NCI-H187 treated with DMSO at 0.1 percent for 48 hours (cell line): ENCODE measurements around the gene NATD1.

ENCODE experiments used
- DNase-seq: peaks from one replicate; lab custom pipeline; 2025; lab: John Stamatoyannopoulos, UW

The NATD1 gene

DNA sequence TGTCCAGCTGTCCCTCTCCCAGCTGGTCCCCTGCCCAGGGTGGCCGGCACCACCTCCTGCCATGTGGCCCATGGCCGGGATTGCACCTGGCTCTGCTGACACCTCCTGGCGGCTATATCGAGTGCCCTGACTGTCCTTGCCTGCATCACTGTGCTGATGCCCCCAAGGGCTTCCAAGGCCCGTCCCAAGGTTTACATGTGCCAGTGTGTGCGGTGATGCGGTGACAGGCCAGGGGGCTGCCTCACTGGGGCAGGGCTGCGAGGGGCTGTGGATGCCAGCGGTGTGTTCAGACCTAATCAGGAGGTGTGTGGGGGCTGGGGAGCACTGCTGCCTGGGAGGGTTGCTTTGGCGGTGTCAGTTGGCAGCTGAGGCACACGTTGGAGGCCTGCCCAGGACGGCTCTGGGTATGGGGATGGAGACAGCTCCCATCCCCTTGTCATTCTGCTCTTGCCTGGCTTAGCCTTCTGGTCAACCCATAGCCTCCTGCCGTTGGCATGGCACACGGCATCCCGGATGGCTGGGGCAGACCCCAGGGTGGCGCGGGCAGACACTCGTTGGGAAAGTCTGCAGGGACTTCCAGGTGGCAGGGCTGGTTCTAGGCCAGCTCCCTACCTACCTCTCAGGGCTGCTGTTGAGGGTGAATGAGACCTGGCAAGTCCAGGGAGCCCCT, 36.8 kb upstream of the NATD1 start:
- no peak for DNase-seq

DNA sequence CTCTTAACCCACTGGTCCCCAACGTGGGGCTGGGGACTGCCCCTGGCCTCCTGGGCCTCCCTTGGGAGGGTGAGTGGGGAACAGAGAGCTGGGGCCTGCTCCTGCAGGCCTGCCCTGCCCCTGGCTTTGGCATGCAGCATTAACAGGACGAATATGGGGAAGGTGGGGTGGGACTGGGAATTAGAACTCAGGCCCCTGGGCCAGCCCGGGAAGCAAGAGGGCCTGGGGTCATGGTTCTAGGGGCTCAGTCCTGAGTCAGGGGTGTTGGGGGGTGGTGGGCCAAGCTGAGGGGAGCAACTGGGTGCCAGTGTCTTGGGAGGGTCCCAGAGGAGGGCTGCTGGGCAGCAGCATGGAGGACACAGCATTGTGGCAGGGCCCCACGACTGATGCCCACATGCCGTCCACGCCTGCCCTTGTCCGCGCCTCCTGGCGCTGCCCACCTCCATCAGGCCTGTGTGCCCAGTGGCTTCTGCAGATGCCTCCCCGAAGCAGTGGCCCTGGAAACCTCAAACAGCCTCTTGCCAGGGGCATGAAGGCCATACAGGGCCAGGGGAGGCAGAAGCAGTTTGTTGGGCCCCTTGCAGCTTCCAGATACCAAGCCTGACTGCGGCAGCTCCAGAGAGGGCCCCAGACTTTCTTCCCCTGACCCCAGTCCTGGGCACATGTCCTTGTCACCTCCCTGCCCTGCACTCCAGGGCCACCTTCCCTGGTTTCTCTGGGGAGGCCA, 36.1 kb upstream of the NATD1 start:
- DNase-seq = no peak

DNA sequence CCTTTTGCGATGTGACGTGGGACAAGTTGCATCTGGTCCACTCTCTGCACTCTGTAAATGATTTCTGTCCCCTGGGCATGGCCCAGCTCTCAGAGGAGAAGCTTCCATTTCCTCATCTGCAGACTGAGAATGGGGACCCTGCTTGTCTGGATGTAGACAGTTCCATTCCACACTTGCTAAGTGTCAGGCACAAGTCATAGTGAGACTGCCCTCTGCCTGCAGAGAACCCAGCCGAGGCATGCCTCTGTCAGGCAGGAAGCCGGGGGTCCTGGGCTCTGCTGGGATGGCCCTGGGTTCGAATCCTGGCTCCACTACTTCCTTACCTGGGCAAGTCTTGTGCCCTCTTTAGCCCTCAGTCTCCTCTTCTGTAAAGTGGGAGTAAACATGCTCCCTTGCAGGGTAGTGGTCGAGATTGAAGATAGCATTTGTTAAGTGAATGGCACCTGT, 35.4 kb upstream of the NATD1 start:
- no peak for DNase-seq

DNA sequence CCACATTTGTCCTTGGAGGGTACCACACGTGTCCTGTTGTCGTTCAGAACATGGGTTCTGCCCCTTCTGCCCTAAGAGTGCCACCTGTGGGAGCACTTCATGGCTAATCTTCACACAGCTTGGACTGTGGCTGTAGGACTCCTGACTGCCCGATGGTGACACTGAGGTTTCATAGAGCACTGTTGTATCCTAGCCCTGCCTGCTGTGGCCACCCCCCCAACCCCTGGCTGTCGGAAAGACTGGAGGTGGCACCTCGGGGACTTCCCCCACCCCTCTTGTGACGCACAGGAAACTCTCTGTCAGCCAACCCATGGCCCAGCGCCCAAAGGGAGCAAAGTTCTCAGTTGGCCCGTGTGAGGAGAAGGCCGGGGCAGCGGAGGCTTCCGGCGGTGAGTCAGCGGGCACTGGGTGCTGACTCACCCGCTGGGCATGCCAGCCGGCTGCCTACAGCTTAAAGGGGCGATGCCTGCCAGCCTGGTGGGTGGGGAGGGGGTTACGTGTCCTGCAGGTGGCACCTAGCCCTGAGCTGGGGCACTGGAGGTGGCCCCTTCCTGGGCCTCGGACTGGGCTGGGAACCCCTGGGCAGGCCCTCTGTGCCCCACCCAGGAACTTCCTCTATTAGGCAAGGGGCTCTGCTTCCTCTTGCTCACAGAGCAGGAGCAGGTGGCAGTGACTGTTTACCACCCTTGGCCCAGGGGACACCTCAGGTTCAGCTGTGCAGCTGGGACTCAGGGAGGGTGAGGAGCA, 34.7 kb upstream of the NATD1 start:
- no peak for DNase-seq

DNA sequence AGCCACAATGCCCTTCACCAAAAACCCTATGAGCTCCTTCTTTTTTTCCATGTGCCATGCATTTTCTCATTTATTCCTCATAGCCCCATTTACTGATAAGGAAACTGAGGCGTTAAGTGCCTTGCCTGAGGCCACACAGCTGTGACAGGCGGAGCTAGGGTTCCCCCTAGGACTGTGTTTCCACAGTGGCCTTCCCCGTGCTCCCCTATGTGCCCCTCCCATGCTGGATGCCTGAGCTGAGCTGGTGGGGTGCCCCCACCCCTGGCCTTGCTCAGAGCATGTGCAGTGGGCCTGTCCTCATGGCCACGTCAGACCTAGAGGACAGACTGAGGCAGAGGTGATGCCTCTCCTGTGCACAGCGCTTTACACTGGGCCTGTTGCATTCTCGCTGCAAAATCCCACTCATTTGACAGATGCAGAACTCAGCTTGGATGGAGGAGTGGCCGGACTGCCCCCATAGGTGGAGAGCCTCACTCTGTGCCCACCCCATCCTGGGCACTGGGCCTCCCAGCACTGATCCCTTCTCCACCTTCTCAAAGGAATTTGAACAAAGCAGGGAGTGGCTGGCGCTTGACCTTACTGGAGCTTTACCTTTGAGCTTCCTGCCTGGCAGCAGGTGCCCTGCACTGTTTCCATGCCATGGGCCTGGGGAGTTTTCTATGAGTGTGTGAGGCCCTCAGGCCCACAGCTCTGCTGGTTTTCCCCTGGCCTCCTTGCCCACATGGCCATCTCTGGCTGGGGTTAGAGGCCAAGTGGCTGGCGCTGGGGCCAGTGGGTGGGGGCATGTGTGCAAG, 33.9 kb upstream of the NATD1 start:
- no peak for DNase-seq

DNA sequence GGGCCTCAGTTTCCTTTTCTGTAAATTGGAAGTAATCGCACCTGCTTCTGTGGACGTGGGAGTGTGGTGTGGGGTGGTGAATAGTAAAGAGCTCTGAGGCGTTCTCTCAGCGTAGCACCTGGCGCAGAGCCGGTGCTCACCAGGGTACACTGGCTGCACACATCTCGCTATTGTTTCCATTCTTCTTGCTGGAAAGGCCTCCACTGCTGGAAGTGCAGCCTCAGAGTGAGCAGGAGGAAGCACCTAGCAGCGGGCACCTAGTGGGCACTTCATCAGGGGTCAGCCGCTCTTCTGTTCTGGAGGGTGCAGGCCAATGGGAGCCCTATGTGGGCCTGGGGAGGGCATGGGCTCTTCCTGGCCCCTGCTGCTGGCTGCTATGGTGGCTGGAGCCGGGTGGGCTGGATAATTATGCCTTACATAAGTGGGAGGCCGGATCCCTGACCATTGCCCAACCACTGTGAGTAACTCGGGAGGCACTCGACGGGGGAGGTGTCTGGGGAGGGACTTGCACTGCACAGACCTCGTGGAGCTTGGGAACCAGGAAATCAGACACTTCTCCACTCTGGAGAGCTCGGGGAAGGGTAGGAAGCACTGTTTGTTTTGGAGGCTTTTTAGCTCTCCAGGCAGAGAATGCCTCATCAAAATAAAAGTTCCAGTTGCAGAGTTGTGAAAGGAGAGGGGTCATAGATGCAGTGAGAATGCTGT, 33.0 kb upstream of the NATD1 start:
- DNase-seq = peak; percentile 53

DNA sequence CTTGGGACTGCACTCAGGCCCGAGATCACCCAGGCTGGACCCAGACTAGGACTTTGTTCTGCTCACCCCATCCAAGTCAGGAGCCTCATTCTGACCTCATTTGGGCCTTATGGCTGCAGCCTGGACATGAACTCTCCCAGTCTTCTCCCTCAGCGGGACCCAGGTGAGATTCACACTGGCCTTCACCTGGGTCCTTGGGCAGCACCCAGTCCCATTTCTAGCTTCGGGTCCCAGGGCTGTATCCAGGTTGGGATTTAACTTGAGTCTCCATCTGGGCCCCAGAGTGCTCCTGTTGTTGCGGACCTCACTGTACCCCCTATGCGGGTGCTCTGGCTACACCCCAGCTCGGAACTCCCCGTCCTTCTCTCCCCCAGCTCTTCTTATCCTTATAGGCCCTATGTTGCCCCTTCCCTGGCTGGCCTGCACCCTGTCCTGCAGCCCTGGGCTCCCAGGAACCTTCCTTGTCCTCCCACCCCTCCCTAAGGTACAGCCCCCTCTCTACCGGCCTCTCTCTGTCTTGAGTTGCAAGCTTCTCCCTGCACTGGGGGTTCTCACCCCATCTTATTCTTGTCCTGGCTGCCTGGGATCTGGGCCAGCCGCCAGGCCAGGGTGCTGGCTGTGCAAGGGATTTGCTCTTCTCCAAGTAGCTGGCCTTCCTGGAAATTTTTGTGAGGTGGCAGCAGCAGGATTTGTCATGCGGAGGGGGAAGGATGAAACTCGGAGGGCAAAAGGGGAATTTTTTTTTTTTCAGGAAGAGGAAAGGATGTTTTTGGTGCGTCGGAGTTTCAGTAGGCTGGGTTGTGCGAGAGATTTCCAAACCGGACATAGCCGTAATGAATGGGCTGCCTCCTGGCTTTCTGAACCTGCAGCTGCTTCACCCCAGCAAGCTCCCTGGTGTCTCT, 32.2 kb upstream of the NATD1 start:
- no peak for DNase-seq

DNA sequence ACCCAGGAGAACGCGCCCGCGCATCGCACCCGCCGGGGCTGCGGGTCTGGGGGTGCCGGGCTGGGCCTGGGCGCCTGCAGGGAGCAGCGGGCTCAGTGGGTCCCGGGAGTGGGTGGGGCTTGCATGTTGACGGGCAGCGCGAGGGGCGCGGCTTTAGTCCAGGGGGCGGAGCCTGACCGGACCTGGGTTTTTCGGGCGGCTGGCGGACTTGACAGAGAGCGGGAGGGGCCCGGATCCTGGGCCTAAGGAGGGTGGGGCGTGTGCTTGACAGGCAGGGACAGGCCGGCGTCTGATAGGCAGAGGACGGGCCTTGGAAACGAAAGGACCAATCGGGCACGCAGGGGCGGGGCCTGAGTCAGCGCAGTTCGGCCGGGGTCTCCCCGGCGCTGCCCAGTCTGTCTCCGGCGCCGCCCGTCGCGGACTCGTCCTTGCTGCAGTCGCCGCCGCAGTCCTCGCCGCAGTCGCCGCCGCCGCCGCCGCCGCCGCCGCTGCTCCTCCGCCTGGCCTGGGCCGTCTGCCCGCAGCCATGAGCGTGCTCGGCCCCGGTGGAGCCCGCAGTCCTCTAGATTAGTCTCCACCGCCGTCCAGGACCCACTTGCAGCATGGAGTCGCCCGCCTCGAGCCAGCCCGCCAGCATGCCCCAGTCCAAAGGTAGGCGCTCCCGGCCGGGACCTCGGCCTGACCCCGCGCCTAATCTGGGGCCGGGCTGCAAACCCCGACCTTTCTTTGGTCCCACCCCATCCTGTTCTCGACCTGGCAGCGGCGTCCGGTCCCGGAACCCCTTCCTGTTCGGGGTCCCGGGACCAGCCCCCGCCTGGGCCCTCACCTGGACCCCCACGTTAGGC, 31.3 kb upstream of the NATD1 start, which contains the start of gene MAP2K3:
Gene MAP2K3 (plus strand): TSS at position 393 of the 845 bp plus-strand sequence. CDS start 210 bp downstream, at position 603.
- peak; percentile 68 for DNase-seq

DNA sequence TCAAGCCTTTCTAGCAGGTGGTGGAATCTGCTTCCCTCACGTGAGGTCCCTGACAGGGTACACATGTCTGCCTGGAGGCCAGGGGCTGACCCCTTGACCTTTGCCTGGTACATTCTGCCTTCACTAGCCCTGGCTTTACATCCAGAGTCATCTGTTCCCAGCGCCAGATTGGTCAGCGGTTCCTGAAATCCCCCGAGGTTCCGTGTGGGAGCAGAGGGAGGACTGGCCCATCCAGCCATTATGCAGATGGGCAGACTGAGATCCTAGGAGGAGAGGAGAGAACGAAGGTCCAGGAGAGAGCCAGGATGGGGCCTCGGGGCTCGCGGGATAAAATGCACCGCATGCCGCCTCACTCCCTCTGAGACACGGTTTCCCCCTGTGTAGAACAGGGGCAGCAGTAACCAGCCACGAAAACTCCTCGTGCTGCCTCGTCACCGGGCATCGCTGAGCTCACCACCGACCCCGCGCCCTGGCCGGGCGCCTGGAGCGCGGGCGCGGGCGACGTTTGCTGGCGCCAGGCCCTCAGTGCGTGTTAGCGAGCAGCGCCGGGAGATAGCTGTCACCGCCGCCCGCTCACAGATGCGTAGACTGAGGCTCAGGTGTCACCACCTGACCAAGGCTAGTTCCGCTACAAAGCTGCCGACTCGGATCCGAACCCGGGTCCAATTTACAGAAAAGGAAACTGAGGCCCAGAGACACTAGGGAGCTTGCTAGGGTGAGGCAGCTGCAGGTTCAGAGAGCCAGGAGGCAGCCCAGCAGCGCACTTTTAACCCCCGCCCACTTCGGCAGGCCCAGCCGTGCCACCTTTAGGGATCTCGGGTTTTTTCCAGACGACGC, 30.5 kb upstream of the NATD1 start:
- DNase-seq = no peak

DNA sequence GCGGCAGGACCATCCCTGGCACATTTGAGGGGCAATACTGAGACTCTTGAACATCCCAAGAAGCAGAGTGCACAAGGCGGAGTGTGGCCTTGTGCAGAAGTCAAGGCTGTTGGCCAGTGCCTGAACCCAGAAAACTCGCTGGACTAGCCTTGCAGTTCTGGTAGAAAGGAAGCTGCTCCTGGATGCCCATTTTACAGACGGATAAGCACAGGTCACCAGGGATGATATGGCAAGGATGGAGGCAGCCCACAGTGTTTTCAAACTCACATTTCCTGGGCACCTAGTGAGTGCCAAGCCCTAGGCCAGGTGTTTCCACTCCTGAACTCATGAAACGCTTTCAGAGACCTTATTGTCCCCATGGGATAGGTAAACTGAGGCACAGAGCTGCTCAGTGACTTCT, 29.6 kb upstream of the NATD1 start:
- no peak for DNase-seq

DNA sequence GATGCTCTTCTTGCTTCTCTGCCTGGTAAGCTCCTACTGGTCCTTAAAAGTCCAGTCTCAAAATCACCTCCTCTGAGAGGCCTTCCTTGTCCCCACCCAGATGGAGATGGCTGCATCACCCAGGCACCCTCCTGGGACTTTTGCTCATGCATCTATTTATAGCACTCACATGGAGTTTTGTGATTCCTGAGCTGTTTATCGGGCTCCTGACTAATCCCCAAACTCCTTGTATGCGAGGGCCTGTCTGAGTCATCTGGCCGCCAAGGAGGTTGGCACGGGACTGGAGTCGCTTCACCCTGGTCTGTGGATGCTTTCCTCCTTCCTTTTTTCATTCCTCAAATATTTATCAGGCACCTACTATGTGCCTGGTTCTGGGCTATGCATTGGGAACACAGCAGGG, 29.0 kb upstream of the NATD1 start:
- no peak for DNase-seq

DNA sequence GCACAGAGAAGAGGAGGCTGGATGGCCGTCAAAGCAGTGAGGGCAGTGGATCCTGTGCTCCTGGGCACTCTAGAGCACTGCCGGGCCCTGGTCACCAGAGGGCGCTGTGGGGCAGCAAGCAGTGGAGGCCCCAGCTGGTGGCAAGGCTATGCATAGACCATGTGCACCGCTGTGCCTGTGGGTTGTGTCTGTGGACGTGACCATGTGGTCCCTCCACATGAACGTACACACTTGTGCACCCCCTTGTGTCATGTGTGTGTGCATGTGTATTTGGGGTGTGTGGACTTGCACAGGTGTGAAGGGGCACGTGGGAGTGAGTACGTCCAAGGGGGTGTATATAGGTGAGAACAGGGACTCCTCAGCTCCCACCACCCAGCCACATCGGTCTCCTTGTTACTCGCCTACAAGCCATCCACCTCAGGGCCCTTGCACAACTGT, 26.9 kb upstream of the NATD1 start:
- DNase-seq = no peak

DNA sequence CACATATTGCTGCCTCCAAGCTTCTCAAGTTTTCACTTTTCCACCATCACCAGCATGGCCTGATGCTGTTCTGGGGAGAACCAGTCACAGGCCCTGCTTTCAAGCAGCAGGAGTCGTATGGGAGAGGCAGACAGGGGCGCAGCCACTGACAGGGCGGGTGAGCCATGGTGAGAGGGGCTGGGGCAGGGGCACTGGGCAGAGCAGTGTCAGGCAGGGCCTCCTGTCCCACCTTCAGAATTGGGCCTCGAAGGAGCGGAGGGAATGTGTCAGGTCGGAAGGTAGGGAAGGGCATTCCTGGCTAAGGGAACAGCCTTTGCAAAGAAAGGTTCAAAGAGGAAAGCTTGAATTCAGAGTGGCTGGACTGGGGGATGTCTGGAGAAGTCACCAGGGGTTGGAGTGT, 26.4 kb upstream of the NATD1 start:
- no peak for DNase-seq

DNA sequence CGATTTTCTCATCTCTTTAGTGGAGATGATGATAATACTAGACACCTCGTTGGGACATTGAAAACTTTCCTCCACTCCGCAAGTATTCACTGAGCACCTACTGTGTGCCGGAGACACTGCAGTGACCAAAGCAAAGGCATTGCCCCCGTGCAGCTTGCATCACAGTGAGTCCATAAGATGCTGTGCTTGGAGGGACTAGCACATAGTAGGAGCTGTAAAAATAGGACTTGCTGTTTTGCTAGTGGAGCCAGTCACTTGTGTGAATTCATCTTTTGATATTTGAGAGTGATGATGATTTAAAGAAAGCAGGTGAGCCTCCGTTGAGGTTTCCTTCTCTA, 26.0 kb upstream of the NATD1 start:
- no peak for DNase-seq

DNA sequence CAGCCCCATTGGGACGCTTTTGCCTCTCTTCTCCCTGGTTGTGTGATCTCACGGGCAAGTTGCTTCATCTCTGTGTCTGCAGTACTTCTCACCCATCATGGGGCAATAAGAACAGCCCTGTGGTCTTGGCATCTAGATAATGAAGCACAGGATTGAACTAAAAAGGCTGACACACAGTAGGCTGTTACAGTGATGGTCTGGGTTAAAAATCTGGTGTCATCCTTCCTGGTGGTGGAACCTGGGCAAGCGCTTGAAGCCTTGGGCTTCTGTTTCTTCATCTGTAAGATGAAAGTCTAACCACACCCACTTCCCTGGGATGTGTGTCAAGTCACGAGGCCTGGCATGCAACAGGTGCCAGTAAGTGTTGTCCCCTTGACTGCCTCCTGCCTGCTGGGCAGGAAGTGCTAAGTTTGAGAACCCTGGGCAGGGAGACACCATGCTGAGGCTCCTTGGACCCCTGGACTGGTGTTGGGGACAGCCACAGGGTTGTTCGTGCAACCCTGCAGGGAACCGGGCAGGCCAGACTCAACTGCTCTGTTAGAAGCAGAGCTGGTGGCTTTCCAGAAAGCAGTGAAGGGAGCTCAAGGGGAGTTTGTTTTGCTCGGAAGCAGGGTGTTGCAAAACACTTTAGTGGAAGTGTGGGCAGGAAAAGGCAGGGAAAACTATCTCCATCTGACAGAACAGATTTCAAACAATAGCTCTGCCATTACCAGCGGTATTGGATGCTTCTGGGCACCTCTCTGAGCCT, 25.4 kb upstream of the NATD1 start:
- no peak for DNase-seq

DNA sequence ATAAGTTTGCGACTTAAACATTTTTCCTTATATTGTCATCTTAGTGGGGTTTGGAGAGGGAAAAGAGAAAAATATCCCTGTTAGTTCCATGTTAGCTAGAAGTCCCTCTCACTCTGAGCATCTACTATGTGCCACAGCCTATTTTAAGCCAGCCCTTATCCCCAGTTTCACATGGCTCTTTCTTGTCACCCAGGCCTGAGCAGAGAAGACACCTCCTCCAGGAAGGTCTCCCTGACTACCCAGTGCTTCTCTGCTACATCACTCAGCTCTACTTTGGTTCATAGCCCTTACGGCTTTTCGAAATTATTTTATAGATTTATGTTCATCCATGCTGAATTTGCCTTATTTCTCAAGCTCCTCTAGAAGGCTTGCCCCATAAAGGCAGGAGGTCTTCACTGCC, 24.1 kb upstream of the NATD1 start:
- DNase-seq = no peak

DNA sequence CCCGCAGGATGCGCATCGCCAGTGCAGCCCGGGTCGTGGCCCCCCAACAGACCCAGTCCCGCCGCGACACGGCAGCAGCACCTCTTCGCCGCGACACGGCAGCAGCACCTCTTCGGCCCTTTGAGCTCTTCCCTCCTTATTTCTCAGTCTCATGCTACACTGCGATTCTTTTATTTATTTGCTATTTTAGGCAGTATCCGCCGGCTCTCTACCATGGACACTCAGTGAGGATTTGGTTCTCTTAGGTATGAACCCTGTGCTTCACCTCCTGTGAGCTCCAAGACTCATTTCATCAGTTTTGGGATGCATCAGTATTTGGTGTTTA, 23.0 kb upstream of the NATD1 start:
- DNase-seq = no peak
